CD4-positive, alpha-beta T cell treated with Interleukin-12 subunit alpha and Interleukin-12 subunit beta, for 1 hour (primary cell): ENCODE results near the gene CASP4.
"Not testable (repeated sequence)": the region's sequence is repeated elsewhere in the genome, so short reads cannot be mapped to it uniquely, and the experiment has no call there.

Experiments
- DNase-seq: peaks from one replicate; pipeline ENCODE4 v3.0.0-alpha.2; 2020

The CASP4 gene

GRCh38 chr11:104968355-104968855, at the start of gene CASP4:
Gene CASP4, minus strand, starts transcription at chr11:104968574. Its CDS starts 49 bp downstream, at chr11:104968525.
- peak; percentile 56 for DNase-seq

GRCh38 chr11:105007463-105007862, 39.1 kb upstream of the CASP4 start:
- DNase-seq, result no peak

- DNase-seq, result no peak
Observed at GRCh38 chr11:105005451-105005845, 37.1 kb upstream of the CASP4 start.

GRCh38 chr11:105004021-105004420, 35.6 kb upstream of the CASP4 start:
- DNase-seq, result no peak

GRCh38 chr11:105003151-105003550, 34.8 kb upstream of the CASP4 start:
- no peak for DNase-seq

GRCh38 chr11:105000797-105001196, 32.4 kb upstream of the CASP4 start:
- peak; percentile 67 for DNase-seq

GRCh38 chr11:105000167-105000566, 31.8 kb upstream of the CASP4 start:
- DNase-seq, result peak; percentile 5

- DNase-seq, result no peak
Observed at GRCh38 chr11:104999721-105000120, 31.3 kb upstream of the CASP4 start.

- DNase-seq, result no peak
Observed at GRCh38 chr11:104997288-104997687, 28.9 kb upstream of the CASP4 start.

- no peak for DNase-seq
Observed at GRCh38 chr11:104995001-104995408, 26.6 kb upstream of the CASP4 start.

- DNase-seq, result no peak
Observed at GRCh38 chr11:104992781-104993180, 24.4 kb upstream of the CASP4 start.

- no peak for DNase-seq
Observed at GRCh38 chr11:104991994-104992393, 23.6 kb upstream of the CASP4 start.

GRCh38 chr11:104984808-104985207, 16.4 kb upstream of the CASP4 start:
- DNase-seq, result no peak

- no peak for DNase-seq
Observed at GRCh38 chr11:104979839-104980238, 11.5 kb upstream of the CASP4 start.

- no peak for DNase-seq
Observed at GRCh38 chr11:104973616-104974015, 5.2 kb upstream of the CASP4 start.

GRCh38 chr11:104972924-104973323, 4.5 kb upstream of the CASP4 start:
- not testable (repeated sequence) for DNase-seq

GRCh38 chr11:104970756-104971155, 2.4 kb upstream of the CASP4 start:
- no peak for DNase-seq

GRCh38 chr11:104968856-104969776, 742 bp upstream of the CASP4 start:
- no peak for DNase-seq

GRCh38 chr11:104967534-104968354, 630 bp downstream of the CASP4 start:
- peak; percentile 17 for DNase-seq

- no peak for DNase-seq
Observed at GRCh38 chr11:104965735-104966134, 2.6 kb downstream of the CASP4 start.

GRCh38 chr11:104964247-104964646, 4.1 kb downstream of the CASP4 start:
- no peak for DNase-seq

GRCh38 chr11:104962852-104963251, 5.5 kb downstream of the CASP4 start:
- no peak for DNase-seq

GRCh38 chr11:104957280-104957679, 11.1 kb downstream of the CASP4 start:
- DNase-seq, result no peak

GRCh38 chr11:104956528-104956927, 11.8 kb downstream of the CASP4 start:
- DNase-seq, result no peak
